CD4-positive, alpha-beta T cell (primary cell): ENCODE measurements around the gene GPC6. TPM values are rescaled to one million over a fixed set of nuclear protein-coding genes. Genes with fewer than 3 reads are reported as not detected.

Source experiments
- ATAC-seq: fragments of 200-7000 bp; cut with Tn5 transposase; one replicate; pipeline ENCODE4 v1.10.0; 2022; ENCODE audit warnings: mild to moderate bottlenecking; ENCODE audit not compliant: poor library complexity
- CTCF ChIA-PET: fragments of 350-600 bp; sonication (Branson Sonifier 250); formaldehyde crosslinking; loops from one replicate; lab custom pipeline; 2021; ENCODE audit warnings: antibody characterized with exemption, inconsistent platforms; lab: Charles Lee
- POLR2A ChIA-PET: fragments of 350-600 bp; sonication (Branson Sonifier 250); formaldehyde crosslinking; loops from one replicate; lab custom pipeline; 2021; ENCODE audit warnings: antibody characterized with exemption, inconsistent platforms; lab: Charles Lee
- DNase-seq, 14 experiments: peaks; one replicate each; pipeline ENCODE4 v3.0.0-alpha.2; 2013 to 2020; ENCODE audit warnings: mixed read lengths in 2 of 14
- H3K27ac ChIP-seq, 2 donors: one replicate each; pipeline versions ENCODE4 v1.5.1 to v1.7.0; 2013; ENCODE audit warnings: low read length in 2 of 2, low read depth in 1 of 2, mild to moderate bottlenecking in 1 of 2
- H3K27me3 ChIP-seq, 2 experiments: 1 replicate in 1 of 2; 2 replicates in 1 of 2; pipeline versions ENCODE4 v1.6.1 to v1.7.0; 2013; ENCODE audit warnings: low read length in 2 of 2, control low read depth in 1 of 2, mild to moderate bottlenecking in 1 of 2, moderate library complexity in 1 of 2; ENCODE audit not compliant: insufficient read depth in 2 of 2, control insufficient read depth in 1 of 2
- H3K36me3 ChIP-seq: one replicate; pipeline ENCODE4 v1.6.1; 2013; ENCODE audit warnings: low read length, control low read depth; ENCODE audit not compliant: insufficient read depth
- H3K4me1 ChIP-seq: one replicate; pipeline ENCODE4 v1.6.1; 2013; ENCODE audit warnings: low read length, control low read depth; ENCODE audit not compliant: insufficient read depth
- H3K4me3 ChIP-seq: one replicate; pipeline ENCODE4 v1.5.1; 2013; ENCODE audit warnings: mild to moderate bottlenecking, low read length, moderate library complexity
- H3K9me3 ChIP-seq, 2 experiments: 1 replicate in 1 of 2; 2 replicates in 1 of 2; pipeline versions ENCODE4 v1.6.1 to v1.7.0; 2013; ENCODE audit warnings: low read length in 2 of 2, mild to moderate bottlenecking in 2 of 2, control low read depth in 1 of 2, moderate library complexity in 1 of 2; ENCODE audit not compliant: control insufficient read depth in 1 of 2, insufficient read depth in 1 of 2
- H3K27ac Mint-ChIP-seq: one replicate; pipeline ENCODE4 v1.8.0; 2020; ENCODE audit warnings: mixed read lengths
- H3K27me3 Mint-ChIP-seq: one replicate; pipeline ENCODE4 v1.8.0; 2021; ENCODE audit warnings: mixed read lengths
- H3K36me3 Mint-ChIP-seq: one replicate; pipeline ENCODE4 v1.8.0; 2021; ENCODE audit warnings: low read depth, mixed read lengths
- H3K4me1 Mint-ChIP-seq: one replicate; pipeline ENCODE4 v1.8.0; 2021; ENCODE audit warnings: low read depth, mixed read lengths
- H3K4me3 Mint-ChIP-seq: one replicate; pipeline ENCODE4 v1.8.0; 2020; ENCODE audit warnings: mild to moderate bottlenecking, mixed read lengths
- H3K9me3 Mint-ChIP-seq: one replicate; pipeline ENCODE4 v1.8.0; 2020; ENCODE audit warnings: mixed read lengths
- CTCF ChIP-seq: fragments of 200-600 bp; IDR thresholded peaks from one replicate; pipeline ENCODE4 v1.8.0; 2022; ENCODE audit warnings: antibody characterized with exemption, mild to moderate bottlenecking
- intact Hi-C, 2 experiments: fragments of 100-400 bp; cut with DNase I in 1 of 2; cut with micrococcal nuclease in 1 of 2; formaldehyde crosslinking; loops; one replicate each; pipeline versions ENCODE4 v1.15.1 to v1.9.0; 2023 to 2025; cut with DNase I, micrococcal nuclease
- total RNA-seq, 174 experiments: library from RNA in 2 of 174; stranded (reverse) in 2 of 174; gene quantifications; one replicate each; pipeline ENCODE4 v1.2.3 and lab custom pipeline; 2021 to 2026

The GPC6 gene
- total RNA-seq, 2 experiments from 2014 or later, result not detected

- intact Hi-C loops, result no loop called here
- H3K27ac ChIP-seq, result no peak overlapping the region
- CTCF ChIA-PET, result no interaction called here
- no peaks in the 10 kb centered on the region for H3K27me3 ChIP-seq
- Mint-ChIP-seq H3K9me3 (no peaks in the 10 kb centered on the region), H3K4me1 (no peaks in the 10 kb centered on the region), H3K27me3 (no peaks in the 10 kb centered on the region), H3K4me3 (no peak overlapping the region), H3K27ac (no peak overlapping the region), H3K36me3 (no peaks in the 10 kb centered on the region)
- no peak for TF ChIP-seq CTCF
- no peak for ATAC-seq
- H3K9me3 ChIP-seq, result no peaks in the 10 kb centered on the region
- POLR2A ChIA-PET, result no interaction called here
- no peaks in the 10 kb centered on the region for H3K36me3 ChIP-seq
- H3K4me3 ChIP-seq, result no peak overlapping the region
- no peaks in the 10 kb centered on the region for H3K4me1 ChIP-seq
- DNase-seq, result no peak
These were observed 190.2 kb downstream of the GPC6 start for GRCh38 chr13:93416736-93417355.

- Histone ChIP-seq H3K36me3 (no peaks in the 10 kb centered on the region), H3K27ac (no peak overlapping the region), H3K4me3 (no peak overlapping the region), H3K9me3 (no peaks in the 10 kb centered on the region), H3K27me3 (no peaks in the 10 kb centered on the region), H3K4me1 (no peaks in the 10 kb centered on the region)
- DNase-seq, result no peak
- intact Hi-C loops, result no loop called here
- POLR2A ChIA-PET, result no interaction called here
- no peaks in the 10 kb centered on the region for H3K9me3 Mint-ChIP-seq
- no peak for TF ChIP-seq CTCF
- H3K27me3 Mint-ChIP-seq, result no peaks in the 10 kb centered on the region
- no peaks in the 10 kb centered on the region for H3K4me1 Mint-ChIP-seq
- no peaks in the 10 kb centered on the region for H3K36me3 Mint-ChIP-seq
- H3K4me3 Mint-ChIP-seq, result no peak overlapping the region
- CTCF ChIA-PET, result no interaction called here
- ATAC-seq, result no peak
- H3K27ac Mint-ChIP-seq, result no peak overlapping the region
These were observed 191.8 kb downstream of the GPC6 start for GRCh38 chr13:93418398-93418797.

GRCh38 chr13:93420206-93420605, 193.6 kb downstream of the GPC6 start:
- no peak overlapping the region for H3K27ac Mint-ChIP-seq
- no peaks in the 10 kb centered on the region for H3K27me3 Mint-ChIP-seq
- H3K4me3 Mint-ChIP-seq, result no peak overlapping the region
- no peaks in the 10 kb centered on the region for H3K9me3 ChIP-seq
- no peaks in the 10 kb centered on the region for H3K36me3 Mint-ChIP-seq
- no peak overlapping the region for H3K4me3 ChIP-seq
- POLR2A ChIA-PET, result no interaction called here
- no peaks in the 10 kb centered on the region for H3K9me3 Mint-ChIP-seq
- H3K27me3 ChIP-seq, result no peaks in the 10 kb centered on the region
- CTCF ChIA-PET, result no interaction called here
- intact Hi-C loops, result no loop called here
- no peaks in the 10 kb centered on the region for H3K36me3 ChIP-seq
- TF ChIP-seq CTCF, result no peak
- H3K4me1 Mint-ChIP-seq, result no peaks in the 10 kb centered on the region
- DNase-seq (no peak), ATAC-seq (no peak)
- H3K27ac ChIP-seq, result no peak overlapping the region
- H3K4me1 ChIP-seq, result no peaks in the 10 kb centered on the region
